Fibroblast of villous mesenchyme (primary cell): ENCODE results near the gene ZDHHC7. TPM values are rescaled to one million over a fixed set of nuclear protein-coding genes. Genes with fewer than 3 reads are reported as not detected.

ENCODE experiments used
- DNase-seq: peaks from one replicate; pipeline ENCODE4 v3.0.0-alpha.2; 2010; ENCODE audit warnings: low read depth
- H3K4me3 ChIP-seq: 2 replicates; pipeline ENCODE4 v1.5.1; 2011; ENCODE audit warnings: low read depth, mild to moderate bottlenecking, low read length
- total RNA-seq: library from RNA; depleted of rRNA; stranded (reverse); fragments of >200 nt; gene quantifications from 2 replicates; pipeline ENCODE4 v1.2.3, GENCODE V29; 2012
- TF ChIP-seq, protein P1 (sequence below): IDR thresholded peaks from 2 replicates; pipeline ENCODE4 v1.5.1; 2012; ENCODE audit warnings: low read depth, mild to moderate bottlenecking, low read length; ENCODE audit not compliant: insufficient read depth

The ZDHHC7 gene
- total RNA-seq, 1 donor, result 164 TPM

DNA sequence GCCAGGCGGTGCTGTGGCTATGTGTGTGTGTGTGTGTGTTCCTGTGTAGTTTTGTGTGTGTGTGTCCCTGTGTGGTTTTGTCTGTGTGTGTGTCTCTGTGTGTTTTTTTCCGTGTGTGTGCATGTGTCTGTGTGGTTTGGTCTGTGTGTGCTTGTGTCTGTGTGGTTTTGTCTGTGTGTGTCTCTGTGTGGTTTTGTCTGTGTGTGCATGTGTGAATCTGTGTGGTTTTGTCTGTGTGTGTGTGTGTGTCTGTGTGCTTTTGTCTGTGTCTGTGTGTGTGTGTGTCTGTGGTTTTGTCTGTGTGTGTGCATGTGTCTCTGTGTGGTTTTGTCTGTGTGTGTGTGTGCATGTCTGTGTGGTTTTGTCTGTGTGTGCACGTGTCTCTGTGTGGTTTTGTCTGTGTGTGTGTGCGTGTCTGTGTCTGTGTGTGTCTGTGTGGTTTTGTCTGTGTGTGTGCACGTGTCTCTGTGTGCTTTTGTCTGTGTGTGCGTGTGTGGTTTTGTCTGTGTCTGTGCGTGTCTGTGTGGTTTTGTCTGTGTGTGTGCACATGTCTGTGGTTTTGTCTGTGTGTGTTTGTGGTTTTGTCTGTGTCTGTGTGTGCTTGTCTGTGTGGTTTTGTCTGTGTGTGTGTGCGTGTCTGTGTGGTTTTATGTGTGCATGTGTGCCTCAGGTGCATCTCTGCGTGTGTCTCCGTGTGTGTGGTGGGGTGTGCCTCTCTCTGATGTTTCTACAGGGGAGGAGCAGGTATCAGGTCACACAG is 62.3 kb downstream of the ZDHHC7 start:
- TF ChIP-seq, protein P1, sequence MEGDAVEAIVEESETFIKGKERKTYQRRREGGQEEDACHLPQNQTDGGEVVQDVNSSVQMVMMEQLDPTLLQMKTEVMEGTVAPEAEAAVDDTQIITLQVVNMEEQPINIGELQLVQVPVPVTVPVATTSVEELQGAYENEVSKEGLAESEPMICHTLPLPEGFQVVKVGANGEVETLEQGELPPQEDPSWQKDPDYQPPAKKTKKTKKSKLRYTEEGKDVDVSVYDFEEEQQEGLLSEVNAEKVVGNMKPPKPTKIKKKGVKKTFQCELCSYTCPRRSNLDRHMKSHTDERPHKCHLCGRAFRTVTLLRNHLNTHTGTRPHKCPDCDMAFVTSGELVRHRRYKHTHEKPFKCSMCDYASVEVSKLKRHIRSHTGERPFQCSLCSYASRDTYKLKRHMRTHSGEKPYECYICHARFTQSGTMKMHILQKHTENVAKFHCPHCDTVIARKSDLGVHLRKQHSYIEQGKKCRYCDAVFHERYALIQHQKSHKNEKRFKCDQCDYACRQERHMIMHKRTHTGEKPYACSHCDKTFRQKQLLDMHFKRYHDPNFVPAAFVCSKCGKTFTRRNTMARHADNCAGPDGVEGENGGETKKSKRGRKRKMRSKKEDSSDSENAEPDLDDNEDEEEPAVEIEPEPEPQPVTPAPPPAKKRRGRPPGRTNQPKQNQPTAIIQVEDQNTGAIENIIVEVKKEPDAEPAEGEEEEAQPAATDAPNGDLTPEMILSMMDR, result no peak
- no peak for DNase-seq

DNA sequence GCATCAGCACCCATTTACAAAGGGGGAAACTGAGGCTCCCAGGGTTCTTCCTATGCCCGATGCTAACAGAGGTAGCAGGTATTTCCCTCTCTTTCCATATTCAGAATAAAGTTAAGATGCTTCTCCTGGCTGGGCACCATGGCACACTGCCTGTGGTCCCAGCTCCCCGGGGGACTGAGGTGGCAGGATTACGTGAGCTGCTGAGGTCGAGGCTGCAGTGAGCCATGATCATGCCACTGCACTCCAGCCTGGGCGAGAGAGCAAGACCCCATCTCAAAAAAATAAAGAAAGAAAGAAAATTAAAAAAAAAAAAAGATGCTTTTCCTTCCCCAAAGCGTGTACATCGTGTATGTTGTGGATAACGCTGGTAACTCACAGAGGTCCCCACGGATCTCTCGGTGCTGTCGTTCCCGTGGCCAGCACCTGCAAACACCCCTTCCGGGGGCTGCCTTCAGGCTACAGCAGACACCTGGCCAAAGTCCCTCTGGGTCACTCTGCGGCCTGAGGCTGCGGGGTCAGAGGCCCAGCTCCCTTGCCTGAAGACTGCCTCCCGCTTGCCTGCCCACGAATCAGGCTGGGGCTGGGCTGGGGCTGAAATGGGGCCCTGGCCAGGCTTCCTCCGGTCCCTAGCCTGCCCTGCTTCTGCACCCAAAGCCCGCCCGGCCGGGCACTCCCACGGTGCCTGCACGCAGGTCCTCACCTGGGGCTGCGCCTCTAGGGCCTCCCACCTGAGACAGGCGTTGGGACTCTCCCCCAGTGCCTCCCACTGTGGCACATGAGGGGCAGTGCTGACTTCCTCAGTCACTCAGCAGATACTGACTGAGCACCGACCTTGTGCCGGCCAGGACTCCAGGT is 63.1 kb downstream of the ZDHHC7 start:
- H3K4me3 ChIP-seq, result no peak overlapping the region
- TF ChIP-seq, protein P1, result no peak
- DNase-seq, result no peak

More for the DNA sequence above, 62.3 kb downstream of the ZDHHC7 start:
- H3K4me3 ChIP-seq, result no peak overlapping the region

DNA sequence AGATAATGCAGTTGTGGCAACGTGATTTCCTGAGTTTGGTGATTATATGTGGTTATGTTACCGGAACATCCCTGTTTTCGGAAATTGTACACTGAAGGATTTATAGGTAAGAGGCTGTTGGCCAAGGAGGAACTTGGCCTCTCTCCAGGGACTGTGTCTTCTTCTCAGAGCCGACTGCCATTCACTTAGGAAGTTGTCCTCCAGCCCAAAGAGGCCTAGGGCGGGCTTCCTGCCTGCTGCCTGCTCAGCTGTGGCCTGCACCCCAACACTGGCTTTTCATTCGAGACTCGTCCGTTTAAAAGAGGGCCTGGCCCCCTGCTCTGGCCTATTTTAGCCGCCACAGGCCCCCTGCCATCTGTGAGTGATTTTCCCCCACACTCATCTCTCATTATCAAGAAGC is 64.3 kb downstream of the ZDHHC7 start:
- TF ChIP-seq, protein P1, result no peak
- DNase-seq, result peak; percentile 84
- H3K4me3 ChIP-seq, result no peak overlapping the region

DNA sequence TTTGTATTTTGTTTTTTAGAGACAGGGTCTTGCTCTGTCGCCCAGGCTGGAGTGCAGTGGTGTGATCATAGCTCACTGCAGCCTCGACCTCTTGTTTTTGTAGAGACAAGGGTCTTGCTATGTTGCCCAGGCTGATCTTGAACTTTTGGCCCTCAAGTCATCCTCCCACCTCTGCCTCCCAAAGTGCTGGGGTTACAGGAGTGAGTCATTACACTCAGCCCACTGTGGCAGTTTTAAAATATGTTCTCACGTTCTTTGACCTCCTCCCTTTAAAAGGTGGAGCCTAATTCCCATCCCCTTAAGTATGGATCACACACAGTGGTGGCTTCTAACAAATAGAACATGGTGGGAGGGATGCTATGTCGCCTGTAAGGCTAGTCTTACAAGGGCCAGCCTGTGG is 67.7 kb downstream of the ZDHHC7 start:
- TF ChIP-seq, protein P1, result no peak
- no peak overlapping the region for H3K4me3 ChIP-seq
- DNase-seq, result no peak

DNA sequence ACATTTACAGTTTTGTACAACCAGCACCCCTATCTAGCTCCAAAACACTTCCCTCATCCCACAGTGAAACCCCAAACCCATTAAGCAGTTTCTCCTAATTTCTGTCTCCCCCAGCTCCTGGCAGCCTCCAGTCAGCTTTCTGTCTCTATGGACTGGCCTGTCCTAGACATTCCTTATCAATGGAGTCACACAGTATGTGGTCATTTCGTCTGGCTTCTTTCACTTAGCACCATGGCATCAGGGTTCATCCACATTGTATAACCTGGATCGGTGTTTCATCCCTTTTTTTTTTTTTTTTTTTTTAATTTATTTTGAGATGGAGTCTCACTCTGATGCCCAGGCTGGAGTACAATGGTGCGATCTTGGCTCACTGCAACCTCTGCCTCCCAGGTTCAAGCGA is 68.5 kb downstream of the ZDHHC7 start:
- DNase-seq, result peak; percentile 42
- H3K4me3 ChIP-seq, result no peak overlapping the region

DNA sequence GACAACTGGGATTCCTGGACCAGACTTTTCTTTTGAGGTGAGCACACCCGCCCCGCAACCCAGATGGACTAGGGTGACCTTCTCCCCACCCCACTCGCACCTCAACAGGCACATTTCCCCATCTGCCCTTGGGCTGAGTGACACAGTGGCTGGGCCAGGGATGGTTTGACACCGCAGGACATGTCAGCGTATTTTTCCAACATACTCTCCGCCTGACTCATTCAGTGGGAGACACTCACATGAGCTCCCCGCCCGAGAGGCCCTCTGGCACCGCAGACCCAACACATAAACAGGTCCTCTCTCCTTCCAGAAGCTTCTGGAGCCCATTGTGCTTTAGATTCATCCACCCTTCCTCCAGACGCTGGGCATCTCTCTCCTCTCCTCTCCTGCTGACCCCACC is 69.4 kb downstream of the ZDHHC7 start:
- peak; percentile 88 for DNase-seq
- TF ChIP-seq, protein P1, result no peak
- H3K4me3 ChIP-seq, result no peak overlapping the region

More for the DNA sequence above, 68.5 kb downstream of the ZDHHC7 start:
- TF ChIP-seq, protein P1, result no peak
